GM21825 (cell line): ENCODE data around the gene MEMO1.
"Not testable (repeated sequence)": the region's sequence is repeated elsewhere in the genome, so short reads cannot be mapped to it uniquely, and the experiment has no call there.

ENCODE experiments used
- ATAC-seq: cut with Tn5 transposase; IDR thresholded peaks from one replicate; pipeline ENCODE4 v1.9.1; 2021; ENCODE audit warnings: mild to moderate bottlenecking, moderate library complexity; ENCODE audit not compliant: unreplicated experiment

The MEMO1 gene

GRCh38 chr2:31998731-31999383, 12.0 kb downstream of the MEMO1 start:
- no peak for ATAC-seq

DNA sequence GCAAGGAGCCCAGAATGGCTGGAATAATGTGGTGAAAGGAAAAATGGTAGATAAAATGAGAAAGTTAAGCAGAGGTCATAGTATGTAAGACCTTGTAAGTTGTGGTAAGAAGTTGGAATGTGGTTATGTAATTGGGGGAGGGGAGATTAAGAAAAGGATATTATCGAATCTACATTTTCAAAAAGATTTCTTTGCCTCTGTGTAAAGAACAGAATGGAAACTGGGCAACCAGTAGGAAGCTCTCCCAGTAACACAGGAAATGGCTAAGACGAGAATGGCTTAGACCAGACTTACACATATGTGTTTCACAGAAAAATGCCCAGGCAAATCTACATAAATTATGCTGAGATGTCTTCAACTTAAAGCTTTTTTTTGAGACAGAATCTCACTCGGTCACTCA, 13.2 kb downstream of the MEMO1 start:
- no peak for ATAC-seq

DNA sequence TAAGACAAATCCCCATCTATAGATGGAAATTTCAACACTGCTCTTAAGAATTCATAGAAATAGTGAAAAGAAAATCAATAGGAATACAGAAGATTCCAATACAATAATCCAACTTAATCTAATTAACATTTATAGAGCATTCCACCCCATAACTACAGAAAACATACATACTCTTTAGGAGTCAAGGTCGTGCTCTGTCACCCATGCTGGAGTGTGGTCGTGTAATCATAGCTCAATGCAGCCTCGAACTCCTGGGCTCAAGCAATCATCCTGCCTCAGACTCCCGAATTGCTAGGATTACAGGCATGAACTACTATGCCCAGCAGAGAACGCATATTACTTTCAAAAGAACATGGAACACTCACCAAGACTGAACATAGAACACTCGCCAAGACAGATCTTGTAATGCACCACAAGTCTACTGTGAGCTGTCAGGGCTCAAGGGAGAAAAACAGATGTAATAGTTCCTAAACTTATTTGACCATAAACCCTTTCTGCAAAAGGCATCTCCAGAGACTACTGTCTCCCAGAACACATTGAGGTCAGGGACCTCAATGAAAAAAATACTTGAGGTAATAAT, 14.1 kb downstream of the MEMO1 start:
- ATAC-seq, result no peak

- no peak for ATAC-seq
Measured at GRCh38 chr2:31992934-31993333, 17.9 kb downstream of the MEMO1 start.

DNA sequence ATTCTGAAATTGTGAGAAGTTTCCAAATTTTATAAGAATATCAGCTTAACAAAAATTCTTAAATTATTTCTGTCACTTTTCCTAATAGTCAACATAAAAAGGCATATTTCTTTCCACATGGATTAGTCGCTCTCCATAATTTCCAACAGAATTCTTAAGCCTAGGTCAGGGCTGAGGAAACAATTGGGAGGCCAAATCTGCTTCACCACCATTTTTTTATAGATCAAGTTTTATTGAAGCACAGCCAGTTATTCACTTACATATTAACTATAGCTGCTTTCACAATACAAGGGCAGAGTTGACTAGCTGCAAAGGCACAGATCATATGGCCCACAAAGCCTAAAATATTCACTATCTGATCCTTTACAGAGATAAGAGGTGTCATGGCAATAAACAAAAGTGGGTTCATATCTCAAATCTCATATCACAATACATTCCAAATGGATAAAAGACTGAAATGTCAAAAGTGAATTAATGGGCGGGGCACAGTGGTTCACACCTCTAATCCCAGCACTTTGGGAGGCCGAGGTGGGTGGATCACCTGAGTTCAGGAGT, 18.7 kb downstream of the MEMO1 start:
- ATAC-seq, result no peak

- no peak for ATAC-seq
Measured at GRCh38 chr2:31989946-31990345, 20.9 kb downstream of the MEMO1 start.

GRCh38 chr2:31987454-31988220, 23.2 kb downstream of the MEMO1 start:
- ATAC-seq, result no peak

DNA sequence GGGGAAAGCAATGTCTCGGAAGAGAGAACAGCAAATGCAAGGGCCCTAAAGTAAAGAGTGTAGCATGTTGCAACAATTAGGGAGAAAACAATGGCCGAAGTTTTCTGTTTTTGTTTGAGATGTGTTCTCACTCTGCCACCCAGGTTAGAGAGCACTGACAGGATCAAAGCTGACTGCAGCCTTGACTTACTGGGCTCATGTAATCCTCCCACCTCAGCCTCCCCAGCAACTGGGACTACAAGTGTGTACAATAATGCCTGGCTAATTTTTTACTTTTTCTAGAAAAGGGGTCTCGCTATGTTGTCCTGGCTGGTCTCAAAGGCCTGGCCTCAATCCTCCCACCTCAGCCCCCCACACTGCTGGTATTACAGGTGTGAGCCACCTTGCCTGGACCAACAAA, 23.9 kb downstream of the MEMO1 start:
- no peak for ATAC-seq

GRCh38 chr2:31983762-31984467, 26.9 kb downstream of the MEMO1 start:
- ATAC-seq, result no peak

GRCh38 chr2:31980674-31981356, 30.0 kb downstream of the MEMO1 start:
- ATAC-seq, result peak; percentile 98

DNA sequence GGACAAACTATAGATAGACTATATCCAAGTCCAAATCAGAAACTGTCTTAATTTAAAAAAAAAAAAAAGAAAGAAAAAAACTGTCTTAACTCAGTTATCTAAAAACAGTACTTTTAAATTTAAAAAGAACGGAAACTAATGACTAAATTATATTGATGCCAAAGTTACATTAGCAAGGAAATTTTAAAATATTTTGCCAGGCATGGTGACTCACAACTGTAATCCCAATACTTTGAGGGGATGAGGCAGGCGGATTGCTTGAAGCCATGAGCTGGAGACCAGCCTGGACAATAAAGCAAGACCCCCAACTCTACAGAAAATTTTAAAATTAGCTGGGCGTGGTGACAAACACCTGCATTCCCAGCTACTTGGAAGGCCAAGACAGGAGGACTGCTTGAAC, 30.9 kb downstream of the MEMO1 start:
- ATAC-seq, result no peak

- no peak for ATAC-seq
Measured at GRCh38 chr2:31979018-31979417, 31.8 kb downstream of the MEMO1 start.

- ATAC-seq, result no peak
Measured at GRCh38 chr2:31978436-31978835, 32.4 kb downstream of the MEMO1 start.

DNA sequence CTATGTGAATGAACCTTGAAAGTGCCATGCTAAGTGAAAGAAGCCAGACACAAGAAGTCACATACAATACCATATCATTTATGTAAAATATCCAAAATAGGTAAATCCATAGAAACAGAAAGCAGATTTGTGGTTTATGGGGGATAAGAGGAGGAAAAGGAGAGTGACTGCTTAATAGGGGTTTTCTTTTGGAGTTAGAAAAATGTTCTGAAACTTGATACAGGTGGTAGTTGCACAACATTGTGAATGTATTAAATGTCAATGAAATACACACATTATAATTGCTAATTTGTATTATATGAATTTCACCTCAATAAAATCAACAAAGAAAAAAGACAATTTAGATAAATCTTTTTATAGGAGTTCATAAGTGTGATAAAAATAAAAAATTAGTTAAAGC, 37.1 kb downstream of the MEMO1 start:
- ATAC-seq, result no peak

GRCh38 chr2:31972059-31972458, 38.7 kb downstream of the MEMO1 start:
- ATAC-seq, result no peak

GRCh38 chr2:31969178-31969577, 41.6 kb downstream of the MEMO1 start:
- no peak for ATAC-seq

DNA sequence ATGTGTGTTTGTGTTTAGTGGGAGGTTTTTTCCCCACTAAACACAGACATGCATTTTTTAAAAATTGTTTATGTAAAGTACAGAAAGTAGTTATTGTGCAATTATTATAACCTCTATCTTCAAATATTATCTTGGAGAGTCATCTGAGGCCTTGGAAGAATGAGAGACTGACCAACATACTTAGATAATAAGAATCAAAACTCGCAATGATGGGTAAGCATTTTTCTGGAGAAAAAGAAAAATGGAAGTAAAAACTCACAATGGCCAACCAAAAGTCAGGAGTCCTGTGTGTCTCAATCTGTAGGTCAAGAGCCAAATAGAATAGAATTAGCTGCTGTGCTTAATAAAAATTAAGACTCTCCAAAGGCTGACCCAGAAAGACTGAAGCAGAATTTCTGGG, 43.0 kb downstream of the MEMO1 start:
- no peak for ATAC-seq

- ATAC-seq, result not testable (repeated sequence)
Measured at GRCh38 chr2:31966402-31966801, 44.4 kb downstream of the MEMO1 start.

- no peak for ATAC-seq
Measured at GRCh38 chr2:31965094-31965493, 45.7 kb downstream of the MEMO1 start.

DNA sequence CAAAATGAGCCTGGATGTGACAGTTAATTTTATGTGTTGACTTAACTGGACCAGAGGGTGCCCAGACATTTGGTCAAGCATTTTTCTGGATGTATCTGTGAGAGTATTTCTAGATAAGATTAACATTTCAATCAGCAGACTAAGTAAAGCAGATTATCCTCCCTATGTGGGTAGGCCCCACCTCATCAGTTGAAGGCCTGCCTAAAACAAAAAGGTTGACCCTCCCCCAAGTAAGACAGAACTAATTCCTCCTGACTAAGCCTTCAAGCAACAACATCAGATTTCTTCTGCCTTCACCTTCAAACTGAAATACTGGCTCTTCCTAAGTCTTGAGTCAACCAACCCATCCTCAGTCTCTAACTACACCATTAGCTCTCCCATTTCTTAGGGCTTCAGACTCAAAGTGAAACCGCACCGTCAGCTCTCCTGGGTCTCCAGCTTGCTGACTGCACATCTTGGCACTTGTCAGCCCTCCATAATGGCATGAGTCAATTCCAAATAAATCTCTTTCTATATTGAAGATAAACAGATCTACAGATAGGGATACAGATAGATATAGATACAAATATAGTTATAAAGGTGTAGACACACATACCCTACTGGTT, 47.9 kb downstream of the MEMO1 start:
- no peak for ATAC-seq
